T follicular helper cell (primary cell): ENCODE measurements around the gene TLE1.
"Not testable (repeated sequence)": the region's sequence is repeated elsewhere in the genome, so short reads cannot be mapped to it uniquely, and the experiment has no call there.

Source experiments
- DNase-seq: peaks from one replicate; pipeline ENCODE4 v3.0.0-alpha.2; 2020; ENCODE audit warnings: low read depth

TLE1 gene

GRCh38 chr9:81652058-81652687 lies 37.2 kb downstream of the TLE1 start:
- DNase-seq = no peak

- DNase-seq = no peak
These were observed 38.5 kb downstream of the TLE1 start for GRCh38 chr9:81650586-81651515.

GRCh38 chr9:81649475-81650240 lies 39.7 kb downstream of the TLE1 start:
- DNase-seq = no peak

- DNase-seq = no peak
These were observed 40.5 kb downstream of the TLE1 start for GRCh38 chr9:81648891-81649290.

- DNase-seq = no peak
These were observed 43.0 kb downstream of the TLE1 start for GRCh38 chr9:81646337-81646736.

- not testable (repeated sequence) for DNase-seq
These were observed 44.8 kb downstream of the TLE1 start for GRCh38 chr9:81644513-81644912.

GRCh38 chr9:81637276-81637675 lies 52.1 kb downstream of the TLE1 start:
- DNase-seq = no peak

GRCh38 chr9:81636255-81636599 lies 53.1 kb downstream of the TLE1 start:
- no peak for DNase-seq

- DNase-seq = no peak
These were observed 53.7 kb downstream of the TLE1 start for GRCh38 chr9:81635521-81636254.

- DNase-seq = no peak
These were observed 54.3 kb downstream of the TLE1 start for GRCh38 chr9:81634915-81635516.

- DNase-seq = no peak
These were observed 55.1 kb downstream of the TLE1 start for GRCh38 chr9:81633952-81634854.

GRCh38 chr9:81632599-81632998 lies 56.7 kb downstream of the TLE1 start:
- DNase-seq = no peak

GRCh38 chr9:81631218-81631745 lies 58.1 kb downstream of the TLE1 start:
- no peak for DNase-seq

- DNase-seq = no peak
These were observed 59.9 kb downstream of the TLE1 start for GRCh38 chr9:81629440-81629839.

GRCh38 chr9:81628897-81629296 lies 60.5 kb downstream of the TLE1 start:
- no peak for DNase-seq

- DNase-seq = no peak
These were observed 61.9 kb downstream of the TLE1 start for GRCh38 chr9:81627481-81627880.

- no peak for DNase-seq
These were observed 62.8 kb downstream of the TLE1 start for GRCh38 chr9:81626511-81626910.

GRCh38 chr9:81625969-81626368 lies 63.4 kb downstream of the TLE1 start:
- no peak for DNase-seq

- no peak for DNase-seq
These were observed 65.6 kb downstream of the TLE1 start for GRCh38 chr9:81623778-81624177.
